Activated T-helper 1 cell treated with Interleukin-2 at 50 U/mL for 16 hours (primary cell): Measurements from ENCODE around the gene POU6F2.

Experiments
- DNase-seq: peaks from one replicate; pipeline ENCODE4 v3.0.0-alpha.2; 2020; ENCODE audit warnings: low read depth

Gene POU6F2

DNA sequence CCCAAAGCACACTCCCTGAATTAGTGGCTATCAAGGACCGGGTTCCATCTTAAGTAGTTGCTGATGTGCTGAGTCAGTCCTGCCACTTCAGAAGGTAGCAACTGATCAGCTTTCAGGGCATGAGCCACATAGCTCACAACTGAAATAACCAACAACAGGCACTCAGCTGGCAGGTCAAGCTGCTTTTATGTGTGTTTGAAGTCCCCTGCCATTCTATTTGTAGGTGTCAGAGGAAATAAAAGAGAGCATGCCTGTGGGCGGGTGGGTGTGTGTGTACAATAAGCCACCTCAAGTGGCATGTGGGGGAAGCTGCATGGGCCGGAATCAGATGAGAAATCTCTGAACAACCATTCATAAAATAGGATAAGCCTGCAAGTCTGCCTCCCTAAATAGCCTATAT lies 474.2 kb downstream of the POU6F2 start:
- no peak for DNase-seq

DNA sequence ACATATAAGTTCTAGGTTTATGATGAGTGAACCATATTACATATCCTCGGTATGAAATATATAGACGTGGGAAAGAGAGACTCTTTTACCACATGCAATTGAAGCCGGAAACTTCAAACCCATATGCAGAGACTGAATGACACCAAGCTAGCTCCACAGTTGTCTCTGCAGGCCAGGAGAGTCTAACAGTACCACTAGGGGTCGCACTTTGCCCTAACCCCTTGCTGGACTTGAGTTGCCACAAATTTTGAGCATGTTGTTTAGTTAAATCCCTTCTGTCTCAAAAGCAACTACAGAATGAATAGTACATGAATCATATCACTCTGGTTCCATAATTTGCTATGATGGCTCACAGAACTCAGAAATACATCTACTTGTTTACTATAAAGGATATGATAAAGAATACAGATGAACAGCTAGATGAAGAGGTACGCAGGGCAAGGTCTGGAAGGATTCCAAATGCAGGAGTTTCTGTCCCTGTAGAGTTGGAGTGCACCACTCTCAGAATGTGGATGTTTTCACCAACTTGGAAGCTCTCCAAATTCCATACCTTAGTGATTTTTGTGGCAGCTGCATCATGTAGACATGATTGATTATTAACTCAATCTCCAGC lies 476.1 kb downstream of the POU6F2 start:
- DNase-seq = peak; percentile 2

DNA sequence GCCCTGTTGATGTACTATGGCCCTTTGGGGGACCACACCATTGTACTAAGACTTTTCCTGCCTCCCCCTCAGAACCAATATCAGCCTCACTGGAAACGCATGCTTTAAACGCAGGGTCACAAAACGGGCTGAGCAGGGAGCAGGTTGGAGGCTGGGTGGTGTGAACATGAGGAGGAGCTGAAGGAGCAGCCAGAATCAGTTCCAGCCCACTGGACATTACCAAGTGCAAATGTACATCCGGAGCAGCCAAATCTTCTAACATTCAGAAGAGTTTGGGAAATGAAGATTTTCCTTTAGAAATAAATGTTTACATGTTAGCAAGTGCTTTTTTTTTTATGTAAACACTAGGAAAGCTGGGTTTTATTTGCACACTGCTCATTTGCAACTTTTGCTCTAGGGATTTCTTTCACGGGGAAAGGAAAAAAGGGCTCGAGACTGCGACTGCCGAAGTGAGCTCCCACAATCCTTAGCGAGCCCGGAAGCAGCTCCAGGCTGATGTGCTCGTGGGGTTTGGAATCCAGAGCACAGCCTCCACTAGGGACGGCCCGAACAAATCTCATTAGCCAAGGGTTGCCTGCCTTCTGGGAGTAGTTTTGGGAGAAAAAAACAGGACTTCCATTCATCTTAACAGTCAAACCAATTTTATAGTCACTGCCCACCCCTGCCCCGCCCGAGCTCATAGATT lies 480.5 kb downstream of the POU6F2 start:
- no peak for DNase-seq

DNA sequence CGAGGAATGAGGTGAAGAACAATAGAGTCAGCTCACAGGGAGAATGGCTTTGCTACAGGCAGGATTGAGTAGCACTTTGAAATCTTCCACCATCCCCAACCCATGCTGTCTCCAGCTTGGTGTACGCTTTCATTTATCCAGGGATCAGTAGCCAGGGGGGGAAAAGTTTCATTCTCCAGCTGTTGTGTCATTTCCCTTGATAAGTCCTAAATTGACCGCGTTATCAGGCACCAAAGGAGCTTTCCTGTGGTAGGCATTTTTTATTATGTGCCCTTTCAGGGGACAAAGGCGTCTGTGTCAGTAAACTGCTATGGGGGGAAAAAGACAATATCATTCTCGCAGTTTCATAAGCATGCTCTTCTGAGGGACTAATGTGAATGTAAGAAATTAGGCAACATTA lies 481.9 kb downstream of the POU6F2 start:
- no peak for DNase-seq

DNA sequence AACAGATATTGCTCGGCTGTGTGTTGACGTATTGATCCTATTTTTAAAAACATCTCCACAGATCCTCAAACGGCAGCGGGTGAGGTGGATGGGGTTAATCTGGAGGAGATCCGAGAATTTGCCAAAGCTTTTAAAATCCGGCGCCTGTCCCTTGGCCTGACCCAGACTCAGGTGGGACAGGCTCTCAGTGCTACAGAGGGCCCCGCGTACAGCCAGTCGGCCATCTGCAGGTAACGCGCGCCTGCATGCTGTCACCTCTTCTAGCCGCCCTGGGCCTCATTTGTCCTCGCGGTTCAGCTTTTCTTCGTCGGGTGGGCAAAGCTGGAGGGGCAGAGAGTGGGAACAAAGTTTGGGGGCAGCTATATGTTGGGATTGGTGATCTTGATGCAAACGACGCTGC lies 482.8 kb downstream of the POU6F2 start:
- DNase-seq = no peak

DNA sequence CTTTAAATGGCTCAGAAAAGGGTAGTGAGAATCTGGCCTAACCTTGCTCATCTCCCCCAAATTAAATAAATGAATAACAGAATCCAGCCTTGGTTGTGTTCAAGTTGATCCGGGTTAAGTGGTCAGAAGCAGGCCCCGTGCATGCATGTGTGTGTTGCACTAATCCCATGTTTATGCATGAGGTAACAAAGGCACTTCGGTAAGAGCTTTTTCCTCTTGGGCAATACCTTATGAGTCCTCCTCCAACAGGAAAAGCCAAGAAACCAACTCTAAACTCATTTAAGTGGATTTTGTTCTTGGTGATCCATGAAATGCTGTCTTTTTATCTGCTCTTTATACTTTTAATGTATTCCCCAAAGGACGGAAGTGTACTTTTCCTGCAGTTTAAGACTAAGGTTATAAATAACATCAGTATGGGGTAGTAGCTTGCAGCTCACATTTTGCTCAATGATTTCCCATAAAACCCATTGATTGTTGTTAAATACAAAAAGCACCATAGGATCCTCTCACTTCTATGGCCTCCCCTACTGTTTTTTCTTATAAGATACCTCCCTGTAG lies 483.6 kb downstream of the POU6F2 start:
- no peak for DNase-seq

DNA sequence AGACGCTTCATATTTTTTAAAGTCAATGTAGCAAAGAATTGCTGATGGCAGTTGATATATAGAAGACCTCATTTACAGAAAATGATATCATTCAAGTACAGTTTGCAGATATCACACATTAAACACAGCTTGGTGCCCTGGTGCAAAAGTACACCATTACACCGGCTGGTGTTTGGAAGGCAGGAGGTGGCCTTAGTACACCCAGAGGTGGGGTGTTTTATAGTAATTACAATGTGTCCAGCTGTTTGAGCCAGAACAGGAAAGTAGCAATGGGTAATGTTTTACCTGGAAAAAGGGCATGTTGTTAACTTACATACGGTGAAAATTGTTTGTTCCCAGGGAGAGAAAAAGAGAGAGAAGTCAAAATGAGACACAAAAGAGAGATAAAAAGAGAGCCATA lies 485.5 kb downstream of the POU6F2 start:
- DNase-seq = no peak

DNA sequence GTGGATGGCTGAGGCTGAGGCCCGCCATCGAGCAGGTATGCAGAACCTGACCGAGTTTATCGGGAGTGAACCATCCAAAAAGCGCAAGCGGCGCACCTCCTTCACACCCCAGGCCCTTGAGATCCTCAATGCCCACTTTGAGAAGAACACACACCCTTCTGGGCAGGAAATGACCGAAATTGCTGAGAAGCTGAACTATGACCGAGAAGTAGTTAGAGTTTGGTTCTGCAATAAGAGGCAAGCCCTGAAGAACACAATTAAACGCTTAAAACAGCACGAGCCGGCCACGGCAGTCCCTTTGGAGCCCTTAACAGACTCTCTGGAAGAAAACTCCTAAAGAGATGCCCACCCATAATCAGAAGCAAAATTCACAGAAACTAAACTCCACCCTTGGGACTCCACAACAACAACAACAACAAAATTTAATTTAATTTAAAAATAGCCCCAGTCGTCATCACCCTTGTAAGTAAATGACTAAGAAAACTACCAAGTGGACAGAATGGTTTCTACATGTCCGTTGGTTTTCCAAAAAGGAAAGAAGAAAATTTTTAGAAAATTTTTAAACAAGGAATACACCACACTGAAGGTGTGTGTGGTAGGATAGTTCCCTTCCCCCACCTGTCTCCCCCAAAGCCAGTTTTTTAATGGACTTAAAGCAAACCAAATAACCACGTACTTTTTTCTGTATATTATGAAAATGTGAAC lies 486.8 kb downstream of the POU6F2 start:
- DNase-seq = no peak

DNA sequence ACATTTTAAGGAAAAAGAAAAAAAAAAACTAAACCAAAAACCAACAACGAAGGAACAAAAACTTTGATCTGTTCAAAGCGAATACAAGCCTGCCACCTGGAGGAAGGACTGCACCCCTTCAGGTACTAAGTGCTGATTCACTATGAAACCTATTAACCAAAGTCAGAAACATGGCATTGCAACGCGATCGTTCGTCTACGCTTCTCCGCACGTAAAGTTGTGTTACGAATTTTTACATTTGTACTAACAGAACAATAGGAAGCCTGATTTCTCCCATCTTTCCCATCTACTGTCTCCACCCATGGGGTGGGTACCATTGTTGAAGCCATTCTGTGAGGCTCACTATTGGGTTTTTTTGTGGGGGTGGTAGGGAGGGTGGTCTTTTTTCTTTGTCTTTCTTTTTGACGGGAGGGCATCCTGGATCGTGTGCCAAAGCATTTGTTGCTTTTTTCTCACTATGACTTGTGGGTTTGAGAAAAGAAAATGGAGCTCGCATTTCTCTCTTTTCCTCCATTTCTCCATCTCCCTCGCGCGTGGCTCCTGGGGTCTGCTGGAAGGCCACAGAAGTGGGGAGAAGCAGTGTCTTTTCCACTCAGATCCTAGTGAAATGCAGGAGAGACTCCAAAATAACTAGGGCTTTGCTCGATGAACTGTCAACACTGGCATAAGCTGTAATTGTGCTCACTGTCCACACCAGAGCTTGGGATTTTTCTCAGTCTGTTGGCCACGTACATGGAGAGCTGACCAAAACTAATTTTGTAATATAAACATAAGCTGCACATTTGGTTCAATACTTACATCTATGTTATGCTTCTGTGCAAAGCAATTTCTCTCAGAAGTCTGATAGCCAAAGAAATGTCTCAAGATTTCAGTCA lies 487.6 kb downstream of the POU6F2 start:
- DNase-seq = no peak

DNA sequence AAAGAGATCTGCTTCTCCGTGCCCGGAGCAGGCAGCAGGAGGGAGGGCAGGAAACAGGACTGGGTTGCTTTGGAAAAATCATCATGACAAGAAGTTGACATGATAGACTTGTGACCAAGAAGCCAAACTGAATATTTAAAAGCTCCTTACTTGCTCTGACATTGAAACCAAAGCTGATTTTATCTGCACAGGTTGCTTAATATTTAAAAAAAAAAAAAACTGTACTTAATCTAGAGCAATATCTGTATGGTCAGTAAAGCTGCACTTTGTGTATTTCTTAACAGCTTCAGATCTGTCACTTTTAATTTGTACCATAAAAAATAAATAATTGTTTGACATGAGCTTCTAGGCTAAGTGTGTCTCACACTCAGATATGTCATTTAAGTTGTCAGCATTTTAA lies 490.6 kb downstream of the POU6F2 start:
- DNase-seq = no peak

DNA sequence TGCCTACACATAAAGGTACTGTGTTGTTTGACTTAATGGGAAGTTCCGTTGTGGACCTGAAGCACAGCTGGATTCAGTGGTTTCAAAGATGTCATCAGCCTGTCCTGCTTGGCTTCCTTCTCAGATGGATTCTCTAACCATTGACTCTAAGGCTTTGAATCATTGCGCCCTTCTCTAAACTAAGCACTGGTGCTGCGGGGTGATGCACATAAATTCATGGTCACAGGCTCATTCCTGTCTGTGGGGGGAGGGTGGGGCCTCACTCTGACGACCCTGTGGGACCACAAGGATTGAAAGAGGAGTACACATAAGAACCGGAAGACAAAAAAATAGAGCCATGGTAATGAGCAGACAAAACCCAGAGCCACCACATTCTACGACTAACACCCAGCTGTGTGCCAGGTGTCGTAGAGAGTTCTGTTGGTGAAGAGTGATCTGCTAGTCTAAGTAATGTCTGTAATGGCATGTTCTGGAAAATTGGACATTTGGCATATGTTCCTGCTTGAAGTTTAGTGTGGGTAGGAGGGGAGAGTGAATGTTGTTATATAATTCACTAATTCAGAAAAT lies 491.2 kb downstream of the POU6F2 start:
- DNase-seq = no peak

DNA sequence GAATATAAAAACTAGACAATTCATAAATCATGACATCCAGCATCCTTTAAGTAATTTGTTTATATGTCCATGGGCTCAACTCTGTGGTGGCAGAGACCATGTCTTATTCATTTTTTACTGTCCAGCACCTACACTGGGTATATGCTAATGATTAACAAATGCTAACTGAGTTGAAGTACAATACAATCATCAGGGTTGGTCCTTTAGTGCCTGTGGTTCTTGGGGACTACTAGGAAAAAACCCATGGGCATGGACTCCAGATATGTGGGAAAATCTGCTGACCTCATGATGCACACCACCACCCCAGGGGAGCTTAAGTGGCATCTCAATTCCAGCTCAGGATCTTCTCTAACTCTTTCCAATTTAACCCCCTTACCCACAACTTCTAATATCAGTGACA lies 503.2 kb downstream of the POU6F2 start:
- DNase-seq = no peak

DNA sequence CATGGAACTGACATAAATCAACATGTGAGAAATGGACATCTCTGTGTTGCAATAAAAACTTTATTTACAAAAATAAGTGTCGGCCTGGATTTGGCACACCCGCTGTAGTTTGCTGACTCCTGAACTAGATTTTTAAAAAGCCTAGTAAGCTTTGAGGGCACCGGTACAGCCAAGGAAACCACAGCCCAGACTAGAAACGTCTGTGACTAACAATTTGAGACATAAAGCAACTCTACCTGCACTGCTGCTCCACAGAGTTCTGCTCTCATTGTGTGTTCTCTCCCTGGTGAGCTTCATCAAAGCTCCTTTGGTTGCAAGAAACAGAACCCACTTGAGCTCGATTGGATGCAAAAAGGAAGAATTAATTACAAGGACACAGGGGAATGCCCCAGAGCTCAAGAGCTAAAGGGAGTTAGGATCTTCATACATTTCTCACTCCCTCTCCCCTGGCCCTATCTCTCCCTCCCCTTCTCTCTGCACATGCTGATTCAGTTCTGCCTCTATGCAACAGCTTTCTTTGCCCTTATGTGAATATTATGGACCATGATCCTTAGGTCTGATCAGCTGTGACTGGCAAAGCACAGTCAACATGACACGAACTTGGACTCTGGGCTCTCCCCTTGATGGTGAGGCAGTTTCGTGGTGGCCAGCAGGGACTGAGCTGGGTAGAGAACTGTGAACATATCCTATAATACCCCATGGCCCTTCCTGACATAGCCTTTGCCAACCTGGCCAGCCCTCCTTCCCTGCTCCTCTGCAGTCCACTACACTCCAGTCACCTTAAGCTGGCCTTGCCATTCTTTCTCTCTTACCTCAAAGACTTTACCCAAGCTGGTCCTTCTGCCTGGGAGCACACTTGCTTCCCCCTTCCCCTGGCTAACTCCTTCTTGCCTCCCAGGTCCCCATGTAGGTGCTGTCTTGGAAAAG lies 511.0 kb downstream of the POU6F2 start:
- no peak for DNase-seq

DNA sequence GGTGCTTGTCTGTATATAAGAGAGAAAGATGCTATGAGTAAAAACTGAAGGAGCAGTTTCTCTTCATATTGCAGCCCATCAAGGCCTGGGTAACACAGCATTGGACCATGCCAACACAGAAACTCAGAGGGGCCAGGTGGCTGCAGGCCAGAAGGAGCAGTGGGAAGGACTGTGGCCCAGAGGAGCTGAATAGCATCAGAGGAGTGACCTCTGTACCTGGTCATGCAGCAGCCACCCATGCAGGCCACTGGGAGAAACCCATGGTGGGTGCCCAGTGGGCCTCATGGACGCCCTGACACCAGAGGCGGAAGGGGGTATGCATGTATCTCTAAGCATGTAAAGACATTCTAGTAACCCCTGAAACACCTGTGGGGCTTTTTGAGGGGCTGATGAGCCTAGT lies 512.6 kb downstream of the POU6F2 start:
- no peak for DNase-seq

DNA sequence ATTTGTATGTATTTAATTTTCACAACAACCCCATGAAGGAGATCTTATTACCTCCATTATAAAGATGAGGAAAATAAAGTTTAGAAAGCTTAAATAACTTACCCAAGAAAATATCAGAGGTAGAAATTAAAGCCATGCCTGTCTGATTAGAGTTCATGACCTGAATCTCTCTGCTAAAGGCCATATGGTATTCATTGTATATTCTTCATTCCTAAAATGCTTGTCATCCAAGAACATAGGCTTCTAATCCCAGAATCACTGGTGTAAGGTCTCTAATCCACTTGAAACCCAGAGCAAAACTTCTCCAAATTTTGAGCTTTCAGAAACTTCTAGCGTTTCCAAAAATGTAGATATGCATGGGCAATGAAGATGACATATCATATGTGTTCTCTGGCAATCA lies 516.2 kb downstream of the POU6F2 start:
- DNase-seq = no peak

DNA sequence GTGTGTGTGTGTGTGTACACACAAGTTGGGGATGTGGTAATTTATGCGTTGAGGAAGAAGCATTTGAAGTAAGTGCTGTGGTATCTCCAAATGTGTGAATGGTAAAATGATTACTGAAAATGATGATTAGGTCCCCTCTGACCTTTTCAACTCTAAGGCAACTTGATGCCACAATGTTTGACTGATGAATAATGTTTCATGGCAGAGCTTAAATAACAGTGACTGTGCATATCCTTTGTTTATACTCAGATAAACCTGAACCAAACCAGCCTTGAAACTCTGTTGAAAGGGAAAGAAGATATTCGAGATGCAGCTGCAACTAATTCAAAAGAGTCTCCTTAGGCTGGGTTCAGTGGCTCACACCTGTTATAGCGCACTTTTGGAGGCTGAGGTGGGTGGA lies 523.6 kb downstream of the POU6F2 start:
- no peak for DNase-seq

DNA sequence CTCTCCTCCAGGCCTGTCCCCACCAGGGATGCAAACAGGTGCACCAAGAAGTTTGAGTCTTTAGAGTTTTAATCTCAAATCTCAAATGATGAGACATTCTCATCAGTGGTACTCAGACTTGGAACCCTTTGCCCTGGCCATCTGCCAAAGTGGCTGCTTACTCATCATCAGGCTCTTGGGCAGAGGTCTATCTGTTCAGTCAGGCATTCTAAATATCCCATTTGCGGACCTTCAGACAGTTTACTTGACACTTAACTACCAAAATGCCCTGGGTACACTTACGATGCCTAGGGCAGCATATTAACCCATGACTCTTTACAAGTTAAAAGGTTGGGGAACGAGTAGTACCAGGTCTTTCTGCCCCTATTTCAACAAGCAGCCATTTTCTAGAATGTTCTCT lies 527.3 kb downstream of the POU6F2 start:
- DNase-seq = no peak

DNA sequence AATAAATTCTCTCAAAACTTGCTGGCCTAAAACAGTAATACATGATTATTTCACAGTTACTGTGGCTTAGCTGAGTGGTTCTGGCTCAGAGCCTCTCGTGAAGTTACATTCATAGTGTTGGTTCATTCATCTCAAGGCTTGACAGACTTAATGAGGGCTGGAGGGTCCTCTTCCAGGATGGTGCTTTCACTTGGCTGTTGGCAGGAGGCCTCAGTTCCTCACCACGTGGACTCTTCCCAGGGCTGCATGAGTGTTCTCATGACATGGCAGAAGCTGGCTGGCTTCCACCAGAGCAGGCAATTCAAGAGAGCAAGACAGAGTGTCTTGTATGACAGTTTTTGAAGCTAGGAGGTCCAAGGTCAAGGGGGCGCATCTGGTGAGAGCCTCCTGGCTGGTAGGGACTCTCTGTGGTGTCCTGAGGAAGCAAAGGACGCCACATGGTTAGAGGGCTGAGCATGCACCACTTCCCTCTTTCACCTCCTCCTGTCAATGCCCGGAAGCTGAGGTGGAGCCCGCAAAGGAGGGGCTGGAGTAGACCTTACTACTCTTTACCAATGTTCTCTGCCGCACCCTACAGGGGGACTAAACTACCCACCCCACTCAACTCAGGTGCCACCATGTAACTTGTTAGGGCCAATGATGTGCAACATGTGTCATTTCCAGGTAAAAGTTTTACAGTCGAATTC lies 530.3 kb downstream of the POU6F2 start:
- no peak for DNase-seq

DNA sequence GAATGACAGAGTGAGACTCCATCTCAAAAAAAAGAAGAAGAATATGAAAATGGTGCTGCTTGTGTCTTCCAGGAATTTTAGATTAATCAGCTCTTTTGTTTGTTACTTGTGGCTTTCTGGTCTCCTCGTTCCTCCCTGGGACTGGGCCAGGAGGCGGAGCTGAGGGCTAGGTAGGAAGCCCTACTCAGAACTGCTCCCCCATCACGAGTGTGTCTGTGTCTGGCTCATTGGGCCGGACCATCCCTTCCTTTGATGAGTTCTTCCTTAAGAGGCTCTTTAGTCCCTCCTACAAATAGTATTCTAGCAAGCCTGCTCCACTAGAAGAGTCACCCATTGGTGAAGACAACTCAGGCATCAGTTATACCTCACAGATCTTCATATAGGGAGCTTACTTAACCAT lies 531.7 kb downstream of the POU6F2 start:
- no peak for DNase-seq

DNA sequence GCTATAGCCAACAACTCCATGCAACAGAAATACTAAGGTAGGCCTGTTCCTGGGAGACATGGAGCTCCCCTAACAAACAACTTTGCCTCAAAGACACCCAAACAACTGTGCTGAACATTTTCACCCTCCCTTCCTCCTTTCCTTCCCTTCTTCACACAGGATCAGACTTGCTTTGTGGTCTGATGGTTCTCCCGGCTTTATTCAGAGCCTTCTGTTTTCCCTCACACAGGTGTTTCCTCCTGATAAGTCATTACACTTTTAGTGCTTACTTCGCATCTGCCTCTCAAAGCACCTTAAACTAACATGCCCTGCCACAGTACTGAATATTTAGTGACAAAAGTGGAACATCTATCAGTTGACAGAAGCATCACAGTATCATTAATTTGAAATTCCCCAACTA lies 532.2 kb downstream of the POU6F2 start:
- no peak for DNase-seq
